Measurements from ENCODE around the gene HCN4.
"Not testable (repeated sequence)": the region's sequence is repeated elsewhere in the genome, so short reads cannot be mapped to it uniquely, and the experiment has no call there.

- TF ChIP-seq, protein P1, sequence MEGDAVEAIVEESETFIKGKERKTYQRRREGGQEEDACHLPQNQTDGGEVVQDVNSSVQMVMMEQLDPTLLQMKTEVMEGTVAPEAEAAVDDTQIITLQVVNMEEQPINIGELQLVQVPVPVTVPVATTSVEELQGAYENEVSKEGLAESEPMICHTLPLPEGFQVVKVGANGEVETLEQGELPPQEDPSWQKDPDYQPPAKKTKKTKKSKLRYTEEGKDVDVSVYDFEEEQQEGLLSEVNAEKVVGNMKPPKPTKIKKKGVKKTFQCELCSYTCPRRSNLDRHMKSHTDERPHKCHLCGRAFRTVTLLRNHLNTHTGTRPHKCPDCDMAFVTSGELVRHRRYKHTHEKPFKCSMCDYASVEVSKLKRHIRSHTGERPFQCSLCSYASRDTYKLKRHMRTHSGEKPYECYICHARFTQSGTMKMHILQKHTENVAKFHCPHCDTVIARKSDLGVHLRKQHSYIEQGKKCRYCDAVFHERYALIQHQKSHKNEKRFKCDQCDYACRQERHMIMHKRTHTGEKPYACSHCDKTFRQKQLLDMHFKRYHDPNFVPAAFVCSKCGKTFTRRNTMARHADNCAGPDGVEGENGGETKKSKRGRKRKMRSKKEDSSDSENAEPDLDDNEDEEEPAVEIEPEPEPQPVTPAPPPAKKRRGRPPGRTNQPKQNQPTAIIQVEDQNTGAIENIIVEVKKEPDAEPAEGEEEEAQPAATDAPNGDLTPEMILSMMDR (IDR thresholded peaks at IDR 0.05) = not testable (repeated sequence)
- TF ChIP-seq EP300, POLR2A (IDR thresholded peaks at IDR 0.05): not testable (repeated sequence)
Measured at GRCh38 chr15:73300286-73300685, 68.5 kb downstream of the HCN4 start.

All from tibial nerve (tissue), 4 donors.